ENCODE data around the gene MIER2. TPM values are rescaled to one million over a fixed set of nuclear protein-coding genes. Genes with fewer than 3 reads are reported as not detected.

MIER2 gene
- total and polyA plus RNA-seq, 2 donors from 2014 or later = 18.4 to 23.4 TPM

DNA sequence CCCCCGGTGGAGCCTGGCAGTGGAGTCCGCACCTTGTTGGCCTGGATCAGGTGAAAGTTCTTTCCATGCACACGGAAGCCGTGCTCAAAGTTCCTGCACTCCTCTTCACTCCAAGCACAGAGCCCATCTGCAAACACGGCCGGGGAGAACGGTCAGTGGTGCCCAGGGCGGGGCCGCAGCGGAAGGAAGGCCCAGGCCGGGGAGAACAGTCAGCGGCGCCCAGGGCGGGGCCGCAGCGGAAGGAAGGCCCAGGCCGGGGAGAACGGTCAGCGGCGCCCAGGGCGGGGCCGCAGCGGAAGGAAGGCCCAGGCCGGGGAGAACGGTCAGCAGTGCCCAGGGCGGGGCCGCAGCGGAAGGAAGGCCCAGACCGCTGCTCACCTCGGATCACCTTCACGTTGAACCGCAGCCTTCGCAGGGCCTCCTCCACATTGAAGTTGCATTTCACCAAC lies 32.8 kb downstream of the MIER2 start:
- peak overlapping the region in 2 of 3 donors; percentile 32 to 48 for H3K4me3 ChIP-seq (ENCODE audit: low read length in 3 of 3)
- H3K27me3 ChIP-seq (ENCODE audit: control insufficient read depth, insufficient read depth, low read length) = no peaks in the 10 kb centered on the region
- no peaks in the 10 kb centered on the region for H3K9me3 ChIP-seq (ENCODE audit: control insufficient read depth in 2 of 3, insufficient read depth in 1 of 3, low read length in 3 of 3)
- H3K9ac ChIP-seq (ENCODE audit: low read length in 3 of 3) = no peak overlapping the region
- intact Hi-C loops (cut with DNase I) = no loop called here
- FAIRE-seq = no peak
- no peak for DNase-seq
- H3K4me1 ChIP-seq (ENCODE audit: control insufficient read depth in 2 of 3, insufficient read depth in 2 of 3, low read depth in 1 of 3, low read length in 3 of 3) = no peaks in the 10 kb centered on the region
- TF ChIP-seq, protein P1, sequence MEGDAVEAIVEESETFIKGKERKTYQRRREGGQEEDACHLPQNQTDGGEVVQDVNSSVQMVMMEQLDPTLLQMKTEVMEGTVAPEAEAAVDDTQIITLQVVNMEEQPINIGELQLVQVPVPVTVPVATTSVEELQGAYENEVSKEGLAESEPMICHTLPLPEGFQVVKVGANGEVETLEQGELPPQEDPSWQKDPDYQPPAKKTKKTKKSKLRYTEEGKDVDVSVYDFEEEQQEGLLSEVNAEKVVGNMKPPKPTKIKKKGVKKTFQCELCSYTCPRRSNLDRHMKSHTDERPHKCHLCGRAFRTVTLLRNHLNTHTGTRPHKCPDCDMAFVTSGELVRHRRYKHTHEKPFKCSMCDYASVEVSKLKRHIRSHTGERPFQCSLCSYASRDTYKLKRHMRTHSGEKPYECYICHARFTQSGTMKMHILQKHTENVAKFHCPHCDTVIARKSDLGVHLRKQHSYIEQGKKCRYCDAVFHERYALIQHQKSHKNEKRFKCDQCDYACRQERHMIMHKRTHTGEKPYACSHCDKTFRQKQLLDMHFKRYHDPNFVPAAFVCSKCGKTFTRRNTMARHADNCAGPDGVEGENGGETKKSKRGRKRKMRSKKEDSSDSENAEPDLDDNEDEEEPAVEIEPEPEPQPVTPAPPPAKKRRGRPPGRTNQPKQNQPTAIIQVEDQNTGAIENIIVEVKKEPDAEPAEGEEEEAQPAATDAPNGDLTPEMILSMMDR (IDR thresholded peaks at IDR 0.05; ENCODE audit: borderline replicate concordance, extremely low read depth, insufficient read depth) = no peak
- peak overlapping the region in 1 of 2 donors; percentile 23 for H3K27ac ChIP-seq (ENCODE audit: low read depth in 2 of 2, low read length in 2 of 2)
- H3K36me3 ChIP-seq (ENCODE audit: control insufficient read depth in 2 of 3, insufficient read depth in 3 of 3, low read length in 3 of 3) = peaks cover 0 to 14% (median 2%) of the 10 kb centered on the region in 3 donors

DNA sequence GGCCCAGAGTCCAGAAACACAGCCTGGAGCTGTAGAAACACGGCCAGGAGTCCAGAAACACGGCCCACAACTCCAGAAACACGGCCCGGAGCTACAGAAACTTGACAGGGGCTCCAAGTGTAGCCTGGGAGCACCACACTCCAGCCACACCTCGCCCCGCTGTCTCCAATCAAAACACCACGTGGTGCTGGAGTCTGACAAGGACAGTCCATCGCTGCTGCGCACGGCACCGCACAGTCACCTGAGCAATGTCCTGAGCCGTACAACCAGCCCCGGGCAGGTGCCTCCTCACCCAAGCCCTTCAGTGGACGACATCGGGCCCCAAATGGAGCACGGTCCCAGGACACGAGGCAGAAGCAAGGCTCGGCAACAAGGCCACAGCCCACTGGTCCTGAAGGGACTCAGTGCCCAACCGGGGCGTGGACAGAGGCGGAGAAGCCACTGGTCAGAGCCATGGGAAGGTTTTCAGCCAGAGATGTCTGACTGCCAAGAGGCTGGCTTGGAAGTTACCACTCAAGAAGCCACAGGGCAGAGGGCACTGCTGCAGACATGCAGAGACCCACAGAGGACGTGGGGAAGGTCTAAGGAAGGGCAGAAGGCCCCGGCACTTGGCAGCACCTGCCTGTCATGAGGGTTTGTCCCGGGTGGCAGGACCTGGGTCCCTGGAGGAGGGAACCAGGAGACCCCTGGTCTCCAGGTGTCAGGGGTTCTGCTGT lies 33.7 kb downstream of the MIER2 start:
- Histone ChIP-seq H3K27ac (ENCODE audit: low read depth in 2 of 2, low read length in 2 of 2) (peak overlapping the region; percentile 0 to 7), H3K36me3 (ENCODE audit: control insufficient read depth in 2 of 3, insufficient read depth in 3 of 3, low read length in 3 of 3) (peaks cover 0 to 17% (median 2%) of the 10 kb centered on the region in 3 donors)
- no peak for FAIRE-seq

GRCh38 chr19:310141-310651 lies 34.4 kb downstream of the MIER2 start:
- intact Hi-C loops (cut with DNase I) = no loop called here
- Histone ChIP-seq H3K9ac (ENCODE audit: low read length in 3 of 3) (no peak overlapping the region), H3K4me3 (ENCODE audit: low read length in 3 of 3) (peak overlapping the region in 2 of 3 donors; percentile 12 to 32), H3K36me3 (ENCODE audit: control insufficient read depth in 2 of 3, insufficient read depth in 3 of 3, low read length in 3 of 3) (peaks cover 0 to 17% (median 0%) of the 10 kb centered on the region in 3 donors), H3K27me3 (ENCODE audit: control insufficient read depth, insufficient read depth, low read length) (no peaks in the 10 kb centered on the region), H3K4me1 (ENCODE audit: control insufficient read depth in 2 of 3, insufficient read depth in 2 of 3, low read depth in 1 of 3, low read length in 3 of 3) (no peaks in the 10 kb centered on the region), H3K9me3 (ENCODE audit: control insufficient read depth in 2 of 3, insufficient read depth in 1 of 3, low read length in 3 of 3) (no peaks in the 10 kb centered on the region), H3K27ac (ENCODE audit: low read depth in 2 of 2, low read length in 2 of 2) (no peak overlapping the region)
- DNase-seq (peak in 4 of 5 donors; percentile 37 to 89 (median 62)), FAIRE-seq (no peak)
- TF ChIP-seq, protein P1 (IDR thresholded peaks at IDR 0.05; ENCODE audit: borderline replicate concordance, extremely low read depth, insufficient read depth) = no peak

More for the DNA sequence above, 33.7 kb downstream of the MIER2 start:
- H3K4me1 ChIP-seq (ENCODE audit: control insufficient read depth in 2 of 3, insufficient read depth in 2 of 3, low read depth in 1 of 3, low read length in 3 of 3) = no peaks in the 10 kb centered on the region
- peak overlapping the region in 2 of 3 donors; percentile 3 to 41 for H3K9ac ChIP-seq (ENCODE audit: low read length in 3 of 3)
- H3K4me3 ChIP-seq (ENCODE audit: low read length in 3 of 3) = peak overlapping the region in 2 of 3 donors; percentile 32 to 48
- TF ChIP-seq, protein P1 (IDR thresholded peaks at IDR 0.05; ENCODE audit: borderline replicate concordance, extremely low read depth, insufficient read depth) = no peak
- intact Hi-C loops (cut with DNase I) = no loop called here
- DNase-seq = peak in 1 of 5 donors; percentile 60
- no peaks in the 10 kb centered on the region for H3K27me3 ChIP-seq (ENCODE audit: control insufficient read depth, insufficient read depth, low read length)
- H3K9me3 ChIP-seq (ENCODE audit: control insufficient read depth in 2 of 3, insufficient read depth in 1 of 3, low read length in 3 of 3) = no peaks in the 10 kb centered on the region

Data from kidney (tissue), 14 donors.